Upper lobe of left lung (tissue), 6 donors: ENCODE results near the gene FZD2. TPM values are rescaled to one million over a fixed set of nuclear protein-coding genes. Genes with fewer than 3 reads are reported as not detected.

ENCODE experiments used
- ATAC-seq, 2 donors: fragments of 200-7000 bp; cut with Tn5 transposase; one replicate each; pipeline ENCODE4 v1.9.1; 2022; ENCODE audit warnings: mild to moderate bottlenecking in 2 of 2, moderate library complexity in 2 of 2; ENCODE audit not compliant: low FRiP score in 2 of 2
- DNase-seq, 2 donors: peaks; one replicate each; pipeline ENCODE4 v3.0.0-alpha.2; 2019 to 2020
- H3K27ac ChIP-seq, 4 donors: fragments of 200-600 bp; sonication (generic); one replicate each; pipeline ENCODE4 v1.5.1; 2016 to 2019
- H3K27me3 ChIP-seq, 4 donors: fragments of 200-600 bp; sonication (generic); one replicate each; pipeline ENCODE4 v1.5.1; 2017 to 2019
- H3K36me3 ChIP-seq, 4 donors: fragments of 200-600 bp; sonication (generic); one replicate each; pipeline ENCODE4 v1.5.1; 2016 to 2019
- H3K4me1 ChIP-seq, 4 donors: fragments of 200-600 bp; sonication (generic); one replicate each; pipeline ENCODE4 v1.5.1; 2018 to 2019
- H3K4me3 ChIP-seq, 4 donors: fragments of 200-600 bp; sonication (generic); one replicate each; pipeline ENCODE4 v1.5.1; 2017 to 2019; ENCODE audit warnings: mild to moderate bottlenecking in 2 of 4, moderate library complexity in 1 of 4
- H3K9me3 ChIP-seq, 4 donors: fragments of 200-600 bp; sonication (generic); one replicate each; pipeline ENCODE4 v1.5.1; 2018 to 2019
- EP300 ChIP-seq, 4 donors: sonication (generic); formaldehyde crosslinking; IDR thresholded peaks; one replicate each; pipeline ENCODE4 v1.5.1; 2017; ENCODE audit warnings: antibody characterized with exemption in 4 of 4, control low read depth in 2 of 4
- POLR2A ChIP-seq, 4 donors: fragments of 450-650 bp; IDR thresholded peaks; one replicate each; pipeline ENCODE4 v1.5.1; 2016 to 2017; ENCODE audit warnings: antibody characterized with exemption in 4 of 4, mild to moderate bottlenecking in 2 of 4
- POLR2AphosphoS5 ChIP-seq, 2 donors: sonication (generic); formaldehyde crosslinking; IDR thresholded peaks; one replicate each; pipeline ENCODE4 v1.5.1; 2017; ENCODE audit warnings: antibody characterized with exemption in 2 of 2
- WGBS, 2 donors: methylation state at CpG; one replicate each; pipeline ENCODE4 v1.1.5; 2017 to 2018; 5-methylcytosine and 5-hydroxymethylcytosine counted together
- total RNA-seq, 6 donors: library from RNA; depleted of rRNA in 4 of 6; stranded (reverse); fragments of >200 nt in 4 of 6; gene quantifications; one replicate each; pipeline versions ENCODE4 v1.1.0 to v1.2.1, GENCODE V29; 2016 to 2021
- TF ChIP-seq, protein P1 (sequence below), 6 experiments: fragments of 450-650 bp in 4 of 6; fragments of 200-600 bp in 2 of 6; sonication (generic) in 2 of 6; IDR thresholded peaks; one replicate each; pipeline ENCODE4 v1.5.1; 2016 to 2019; ENCODE audit warnings: antibody characterized with exemption in 6 of 6
- donor health status: DM: no; HTN: no; CAD: no; lungs with moderate emphysema.
- donor health status: DM: no; HTN: yes; CAD: no; lungs with severe emphysema.

The FZD2 gene
- total RNA-seq, 6 donors from 2014 or later = 4.2 to 12.9 (median 7.5) TPM

DNA sequence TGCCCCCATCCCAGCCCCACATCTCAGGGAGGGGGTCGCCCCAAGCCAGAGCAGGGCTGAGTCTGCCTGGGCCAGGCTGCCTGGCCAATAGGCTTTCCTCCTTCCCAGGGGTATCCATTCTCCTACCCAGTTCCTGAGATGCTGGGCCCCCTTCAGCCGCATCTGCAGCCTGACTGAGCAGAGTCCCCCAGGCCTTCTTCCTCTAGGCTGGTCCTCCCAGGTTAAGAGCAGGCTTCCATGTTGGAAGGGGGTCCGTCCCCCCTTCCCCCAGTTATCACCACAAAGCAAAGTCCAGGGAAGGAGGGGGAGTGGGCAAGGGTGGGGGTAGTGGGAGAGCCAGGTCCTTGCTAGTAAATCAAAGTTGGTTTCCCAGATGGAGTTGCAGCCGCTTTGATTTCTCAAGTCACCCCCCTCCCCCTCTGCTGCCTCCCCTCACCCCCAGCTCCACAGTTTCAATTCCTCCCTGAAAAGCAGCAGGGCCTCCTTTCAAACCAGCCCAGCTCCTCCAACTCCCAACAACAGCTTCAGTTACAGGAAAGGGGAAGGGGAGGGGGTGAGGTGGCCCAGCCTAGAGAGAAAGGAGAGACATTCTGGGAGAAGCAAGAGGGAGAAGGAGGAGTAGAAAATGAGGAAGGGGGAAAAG, 9.5 kb upstream of the FZD2 start:
- peak in 1 of 2 donors; percentile 34 for ATAC-seq
- no peak for DNase-seq
- TF ChIP-seq POLR2A (IDR thresholded peaks at IDR 0.05) = no peak
- no peak for TF ChIP-seq POLR2AphosphoS5 (IDR thresholded peaks at IDR 0.05)
- TF ChIP-seq, protein P1, sequence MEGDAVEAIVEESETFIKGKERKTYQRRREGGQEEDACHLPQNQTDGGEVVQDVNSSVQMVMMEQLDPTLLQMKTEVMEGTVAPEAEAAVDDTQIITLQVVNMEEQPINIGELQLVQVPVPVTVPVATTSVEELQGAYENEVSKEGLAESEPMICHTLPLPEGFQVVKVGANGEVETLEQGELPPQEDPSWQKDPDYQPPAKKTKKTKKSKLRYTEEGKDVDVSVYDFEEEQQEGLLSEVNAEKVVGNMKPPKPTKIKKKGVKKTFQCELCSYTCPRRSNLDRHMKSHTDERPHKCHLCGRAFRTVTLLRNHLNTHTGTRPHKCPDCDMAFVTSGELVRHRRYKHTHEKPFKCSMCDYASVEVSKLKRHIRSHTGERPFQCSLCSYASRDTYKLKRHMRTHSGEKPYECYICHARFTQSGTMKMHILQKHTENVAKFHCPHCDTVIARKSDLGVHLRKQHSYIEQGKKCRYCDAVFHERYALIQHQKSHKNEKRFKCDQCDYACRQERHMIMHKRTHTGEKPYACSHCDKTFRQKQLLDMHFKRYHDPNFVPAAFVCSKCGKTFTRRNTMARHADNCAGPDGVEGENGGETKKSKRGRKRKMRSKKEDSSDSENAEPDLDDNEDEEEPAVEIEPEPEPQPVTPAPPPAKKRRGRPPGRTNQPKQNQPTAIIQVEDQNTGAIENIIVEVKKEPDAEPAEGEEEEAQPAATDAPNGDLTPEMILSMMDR (IDR thresholded peaks at IDR 0.05) = no peak
- TF ChIP-seq EP300 (IDR thresholded peaks at IDR 0.05) = no peak
- Histone ChIP-seq H3K27me3 (no peaks in the 10 kb centered on the region), H3K4me3 (no peak overlapping the region), H3K9me3 (no peaks in the 10 kb centered on the region), H3K36me3 (no peaks in the 10 kb centered on the region), H3K27ac (peak overlapping the region; percentile 36 to 66 (median 52)), H3K4me1 (peaks cover 2 to 10% (median 4%) of the 10 kb centered on the region in 4 donors)
- WGBS, 2 donors = 72 to 81% methylated on average over 4 of the region's 4 CpGs

DNA sequence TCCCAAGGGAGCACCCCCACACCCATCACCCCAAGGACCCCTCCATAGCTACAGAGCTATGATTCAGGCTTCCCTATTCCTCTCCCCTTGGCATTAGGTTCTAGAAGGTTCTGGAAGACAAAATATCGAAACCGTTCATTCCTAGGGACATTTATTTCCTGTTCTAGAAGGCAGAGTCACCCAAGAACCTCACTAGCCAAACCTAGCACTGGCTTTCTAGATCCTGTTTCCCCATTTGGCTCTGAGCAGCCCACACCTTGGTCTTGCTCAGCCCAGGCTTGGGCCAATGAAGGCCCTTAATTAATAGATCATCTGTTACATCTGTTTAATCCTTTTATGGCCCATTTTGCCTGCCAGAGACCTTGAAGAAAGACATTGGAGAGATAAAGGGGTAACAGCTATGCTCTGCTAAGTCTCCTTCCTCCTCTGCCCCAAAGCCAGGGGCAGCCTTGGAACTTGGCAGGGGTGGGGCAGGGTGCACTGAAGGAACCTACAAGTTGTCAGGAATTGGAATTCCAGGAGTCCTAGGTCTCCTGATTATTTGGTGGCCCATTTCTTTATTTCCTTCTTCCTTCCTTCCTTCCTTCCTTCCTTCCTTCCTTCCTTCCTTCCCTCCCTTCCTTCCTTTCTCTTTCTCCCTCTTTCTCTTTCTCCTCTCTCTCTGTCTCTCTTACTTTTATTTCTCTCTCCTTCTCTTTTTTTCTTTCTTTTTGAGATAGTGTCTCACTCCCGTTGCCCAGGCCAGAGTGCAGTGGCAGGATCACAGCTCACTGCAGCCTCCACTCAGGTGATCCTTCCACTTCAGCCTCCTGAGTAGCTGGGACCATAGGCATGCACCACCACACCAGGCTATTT, 8.7 kb upstream of the FZD2 start:
- Histone ChIP-seq H3K4me3 (no peak overlapping the region), H3K4me1 (peaks cover 0 to 7% (median 2%) of the 10 kb centered on the region in 4 donors), H3K36me3 (no peaks in the 10 kb centered on the region), H3K27ac (peak overlapping the region in 2 of 4 donors; percentile 48 to 58), H3K27me3 (no peaks in the 10 kb centered on the region), H3K9me3 (no peaks in the 10 kb centered on the region)
- no peak for ATAC-seq
- TF ChIP-seq POLR2A (IDR thresholded peaks at IDR 0.05) = no peak
- TF ChIP-seq, protein P1 (IDR thresholded peaks at IDR 0.05) = no peak
- no peak for TF ChIP-seq EP300 (IDR thresholded peaks at IDR 0.05)
- TF ChIP-seq POLR2AphosphoS5 (IDR thresholded peaks at IDR 0.05) = no peak
- WGBS, 2 donors = 68 to 80% methylated on average over 3 of the region's 3 CpGs
- DNase-seq = no peak

DNA sequence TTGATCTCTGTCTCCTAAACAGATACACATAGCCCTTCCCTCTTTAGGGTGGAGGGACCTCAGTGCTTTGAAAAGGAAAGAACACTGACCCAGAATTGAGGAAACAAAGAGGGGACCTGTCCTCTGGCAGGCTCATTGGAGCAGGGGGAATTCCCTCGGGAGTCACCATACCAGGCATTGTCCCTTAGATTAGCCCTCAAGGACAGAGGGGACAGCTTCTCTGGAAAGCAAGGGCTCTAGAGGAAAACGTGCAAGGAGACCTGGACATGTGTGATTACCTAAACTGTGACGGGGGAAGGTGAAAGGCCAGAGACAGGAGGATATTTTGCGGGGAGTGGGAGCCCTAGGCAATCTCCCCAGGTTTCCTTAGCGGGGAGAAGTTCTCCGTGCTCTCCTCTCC, 7.6 kb upstream of the FZD2 start:
- Histone ChIP-seq H3K4me3 (no peak overlapping the region), H3K9me3 (no peaks in the 10 kb centered on the region), H3K27me3 (no peaks in the 10 kb centered on the region), H3K36me3 (no peaks in the 10 kb centered on the region), H3K4me1 (peaks cover 0 to 7% (median 2%) of the 10 kb centered on the region in 4 donors), H3K27ac (no peak overlapping the region)
- TF ChIP-seq EP300 (IDR thresholded peaks at IDR 0.05) = no peak
- TF ChIP-seq, protein P1 (IDR thresholded peaks at IDR 0.05) = no peak
- no peak for TF ChIP-seq POLR2A (IDR thresholded peaks at IDR 0.05)
- no peak for TF ChIP-seq POLR2AphosphoS5 (IDR thresholded peaks at IDR 0.05)
- DNase-seq (no peak), ATAC-seq (no peak)
- WGBS, 2 donors = 72 to 78% methylated on average over 5 to 6 of the region's 6 CpGs

DNA sequence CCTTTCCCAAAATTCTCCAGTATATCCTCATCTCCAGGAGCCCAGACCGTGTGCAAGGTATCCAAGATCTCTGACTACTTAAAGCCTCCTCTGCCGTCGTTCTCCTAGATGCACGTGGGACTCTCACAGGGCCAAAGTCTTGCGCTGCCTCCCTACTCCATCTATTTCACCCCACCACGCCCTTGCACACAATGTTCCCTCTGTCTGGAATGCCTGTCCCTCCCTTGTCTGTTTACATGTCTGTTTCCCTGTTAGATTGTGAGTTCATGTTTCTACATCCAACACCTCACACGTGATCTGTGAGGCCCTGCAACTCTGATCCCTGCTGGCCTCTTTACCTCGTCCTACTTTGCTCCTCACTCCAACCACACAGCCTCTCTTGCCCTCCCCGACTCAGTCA, 4.9 kb upstream of the FZD2 start:
- peak in 1 of 2 donors; percentile 44 for ATAC-seq
- TF ChIP-seq POLR2A (IDR thresholded peaks at IDR 0.05) (no peak), POLR2AphosphoS5 (IDR thresholded peaks at IDR 0.05) (peak; percentile 56 to 75), EP300 (IDR thresholded peaks at IDR 0.05) (peak in 2 of 4 donors; percentile 90 to 94)
- TF ChIP-seq, protein P1 (IDR thresholded peaks at IDR 0.05) = no peak
- H3K4me3 ChIP-seq = no peak overlapping the region
- 48 to 53% methylated on average over 9 of the region's 9 CpGs for WGBS, 2 donors
- no peaks in the 10 kb centered on the region for H3K9me3 ChIP-seq
- no peaks in the 10 kb centered on the region for H3K36me3 ChIP-seq
- no peak overlapping the region for H3K27ac ChIP-seq
- peaks cover 13 to 21% (median 16%) of the 10 kb centered on the region in 4 donors for H3K4me1 ChIP-seq
- DNase-seq = peak in 1 of 2 donors; percentile 54
- H3K27me3 ChIP-seq = peaks cover 0 to 4% (median 2%) of the 10 kb centered on the region in 4 donors
